Heart left ventricle (tissue), 13 donors: ENCODE measurements around the gene ZBTB14.

Experiments used
- CTCF ChIP-seq, 12 donors: fragments of 200-600 bp; sonication (generic) in 4 of 12; IDR thresholded peaks; one replicate each; pipeline versions ENCODE4 v1.5.0 to v1.8.0; 2018 to 2022; ENCODE audit warnings: antibody characterized with exemption in 12 of 12, mild to moderate bottlenecking in 5 of 12
- POLR2A ChIP-seq, 2 donors: fragments of 450-650 bp; IDR thresholded peaks; one replicate each; pipeline ENCODE4 v1.6.1; 2017; ENCODE audit warnings: antibody characterized with exemption in 2 of 2, mild to moderate bottlenecking in 2 of 2, moderate library complexity in 2 of 2
- donor health status: ischemic (EF 13 %, LVEDD 7.1; RV severe dilation, severe dysfunction).
- donor health status: DM: no; HTN: yes; CAD: no.
- donor health status: DM: no; HTN: no; CAD: no.
- donor health status: ischemic (EF 25% LVEDD 6.9; RV normal size, moderate dysfunction).
- donor health status: ischemic (EF 25% LVEDD 5.7; RV mildly dilated, moderate dysfunction).
- donor health status: ischemic (EF 35%, LVEDD 5.7; RV mildly dilated, moderate dysfunction).
- donor health status: nonischemic (EF 11% LVEDD 7.7; RV severe dilation, severe dysfunction).
- donor health status: DM: yes; HTN: yes; CAD: no.
- donor health status: PGD.
- donor health status: ischemic (EF 29% LVEDD 5.4; RV normal size, mild dysfunction).
- donor health status: nonischemic (EF 23%, LVEDD 6.1; RV moderate dilation, normal function).

GRCh38 chr18:5317186-5317585 lies 21.7 kb upstream of the ZBTB14 start:
- TF ChIP-seq CTCF (IDR thresholded peaks at IDR 0.05) (no peak), POLR2A (IDR thresholded peaks at IDR 0.05) (no peak)
